ENCODE data around the gene AMOTL1.

The AMOTL1 gene

GRCh38 chr11:94861306-94861845 lies 93.2 kb downstream of the AMOTL1 start:
- DNase-seq, result no peak

- no peak for DNase-seq
Observed at GRCh38 chr11:94862926-94863880, 95.0 kb downstream of the AMOTL1 start.

GRCh38 chr11:94864506-94865045 lies 96.4 kb downstream of the AMOTL1 start:
- DNase-seq, result no peak

- DNase-seq, result no peak
Observed at GRCh38 chr11:94866231-94866822, 98.2 kb downstream of the AMOTL1 start.

- no peak for DNase-seq
Observed at GRCh38 chr11:94866936-94867795, 99.0 kb downstream of the AMOTL1 start.

- no peak for DNase-seq
Observed at GRCh38 chr11:94868468-94868867, 100.3 kb downstream of the AMOTL1 start.

- DNase-seq, result no peak
Observed at GRCh38 chr11:94869186-94869585, 101.0 kb downstream of the AMOTL1 start.

- DNase-seq, result no peak
Observed at GRCh38 chr11:94870422-94870821, 102.3 kb downstream of the AMOTL1 start.

- no peak for DNase-seq
Observed at GRCh38 chr11:94871491-94872185, 103.5 kb downstream of the AMOTL1 start.

GRCh38 chr11:94873916-94874540 lies 105.9 kb downstream of the AMOTL1 start:
- no peak for DNase-seq

- no peak for DNase-seq
Observed at GRCh38 chr11:94876222-94876621, 108.1 kb downstream of the AMOTL1 start.

GRCh38 chr11:94876645-94877442 lies 108.7 kb downstream of the AMOTL1 start:
- DNase-seq, result no peak

- DNase-seq, result no peak
Observed at GRCh38 chr11:94877443-94878200, 109.5 kb downstream of the AMOTL1 start.

- DNase-seq, result no peak
Observed at GRCh38 chr11:94879006-94879405, 110.8 kb downstream of the AMOTL1 start.

GRCh38 chr11:94880216-94880615 lies 112.1 kb downstream of the AMOTL1 start:
- DNase-seq, result no peak

- no peak for DNase-seq
Observed at GRCh38 chr11:94882931-94883330, 114.8 kb downstream of the AMOTL1 start.

GRCh38 chr11:94883878-94884277 lies 115.7 kb downstream of the AMOTL1 start:
- no peak for DNase-seq

GRCh38 chr11:94884376-94884775 lies 116.2 kb downstream of the AMOTL1 start:
- no peak for DNase-seq

GRCh38 chr11:94885133-94885532 lies 117.0 kb downstream of the AMOTL1 start:
- no peak for DNase-seq

GRCh38 chr11:94885581-94885980 lies 117.4 kb downstream of the AMOTL1 start:
- no peak for DNase-seq
